Activated naive CD4-positive, alpha-beta T cell treated with anti-CD3 and anti-CD28 coated beads, Interleukin-2, amount 50 U/mL, for 16 hours (primary cell): ENCODE measurements around the gene CD4.

Experiments used
- DNase-seq: peaks from one replicate; pipeline ENCODE4 v3.0.0-alpha.2; 2020

Gene CD4

DNA sequence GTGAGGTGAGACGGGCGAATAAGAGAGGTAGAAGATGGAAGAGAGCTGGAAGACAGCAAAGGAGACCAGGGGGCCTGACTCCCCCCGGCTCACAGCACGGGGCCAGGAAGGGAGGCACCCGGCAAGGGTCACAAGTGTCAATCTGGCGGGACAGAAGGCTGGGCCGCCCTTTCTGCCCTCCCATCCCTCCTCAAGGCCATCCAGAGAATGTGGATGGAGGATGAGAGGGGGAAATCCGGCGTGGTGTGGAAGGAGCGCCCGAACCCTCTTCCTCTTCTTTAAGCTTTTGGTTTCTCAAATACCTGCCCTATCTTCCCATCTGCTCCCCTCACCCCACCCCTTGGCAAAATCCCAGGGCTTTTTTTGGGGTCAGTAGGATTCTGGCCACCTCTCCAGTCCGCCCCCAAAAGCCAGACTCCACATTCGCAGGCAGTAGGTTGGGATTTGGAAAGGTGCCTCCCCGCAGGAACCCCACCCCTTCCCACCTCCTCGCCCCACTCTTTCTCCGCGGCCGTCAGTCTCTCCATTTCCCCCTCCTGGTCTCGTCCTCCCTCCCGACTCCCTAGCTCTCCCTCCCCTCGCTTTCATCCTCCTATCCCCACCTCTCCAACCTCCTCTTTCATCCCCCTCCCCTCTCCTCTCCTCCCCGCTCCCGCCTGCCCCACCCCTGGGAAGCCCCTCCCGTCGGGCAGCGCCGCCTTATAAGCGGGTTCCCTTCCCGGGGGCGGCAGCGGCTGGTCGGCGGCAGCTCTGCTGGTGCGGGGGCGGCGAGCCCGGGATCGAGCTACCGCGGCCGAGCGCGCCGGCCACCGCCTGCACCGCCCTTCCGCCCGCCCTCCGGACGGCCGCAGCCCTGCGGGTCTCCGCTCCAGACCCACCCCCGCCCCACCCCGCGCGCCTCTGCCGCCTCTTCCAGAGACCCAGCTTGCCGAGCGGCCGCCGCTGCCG, 23.4 kb upstream of the CD4 start, which contains the start of gene PTMS:
Gene PTMS, plus strand, starts transcription at position 730 of the 948 bp plus-strand sequence. CDS start 343 bp downstream, outside the sequence.
- no peak for DNase-seq

DNA sequence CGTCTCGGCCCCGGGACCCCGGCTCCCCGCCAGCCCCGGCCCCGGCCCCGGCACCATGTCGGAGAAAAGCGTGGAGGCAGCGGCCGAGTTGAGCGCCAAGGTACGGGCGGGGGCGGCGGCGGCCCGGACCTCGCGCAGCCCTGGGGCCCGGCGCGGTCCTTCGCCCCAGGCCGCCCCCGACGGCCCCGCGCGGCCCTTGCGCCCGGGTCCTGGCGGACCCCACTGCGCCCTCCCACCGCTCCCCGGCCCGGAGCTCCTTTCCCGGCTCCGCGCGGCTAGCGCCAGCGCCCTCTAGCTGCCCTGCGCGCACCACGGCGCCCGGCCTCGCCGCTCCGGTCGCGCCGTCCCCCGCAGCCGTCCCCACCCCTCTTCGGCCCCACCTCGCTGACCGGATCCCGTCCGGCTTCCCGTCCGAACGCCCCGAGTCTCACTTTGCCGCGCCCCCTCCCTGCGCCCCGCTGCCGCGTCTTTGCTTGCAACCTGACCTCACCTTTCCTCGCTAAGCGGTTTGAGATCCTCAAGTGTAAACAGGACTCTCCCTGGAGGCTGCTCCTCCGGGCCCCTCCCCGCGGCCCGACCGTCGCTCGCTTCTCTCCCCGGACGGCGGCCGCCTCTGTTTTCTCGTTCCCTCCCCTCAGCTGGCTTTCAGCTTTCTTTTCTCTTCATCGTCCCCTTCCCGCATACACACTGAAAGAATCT, 22.5 kb upstream of the CD4 start:
- peak; percentile 56 for DNase-seq

DNA sequence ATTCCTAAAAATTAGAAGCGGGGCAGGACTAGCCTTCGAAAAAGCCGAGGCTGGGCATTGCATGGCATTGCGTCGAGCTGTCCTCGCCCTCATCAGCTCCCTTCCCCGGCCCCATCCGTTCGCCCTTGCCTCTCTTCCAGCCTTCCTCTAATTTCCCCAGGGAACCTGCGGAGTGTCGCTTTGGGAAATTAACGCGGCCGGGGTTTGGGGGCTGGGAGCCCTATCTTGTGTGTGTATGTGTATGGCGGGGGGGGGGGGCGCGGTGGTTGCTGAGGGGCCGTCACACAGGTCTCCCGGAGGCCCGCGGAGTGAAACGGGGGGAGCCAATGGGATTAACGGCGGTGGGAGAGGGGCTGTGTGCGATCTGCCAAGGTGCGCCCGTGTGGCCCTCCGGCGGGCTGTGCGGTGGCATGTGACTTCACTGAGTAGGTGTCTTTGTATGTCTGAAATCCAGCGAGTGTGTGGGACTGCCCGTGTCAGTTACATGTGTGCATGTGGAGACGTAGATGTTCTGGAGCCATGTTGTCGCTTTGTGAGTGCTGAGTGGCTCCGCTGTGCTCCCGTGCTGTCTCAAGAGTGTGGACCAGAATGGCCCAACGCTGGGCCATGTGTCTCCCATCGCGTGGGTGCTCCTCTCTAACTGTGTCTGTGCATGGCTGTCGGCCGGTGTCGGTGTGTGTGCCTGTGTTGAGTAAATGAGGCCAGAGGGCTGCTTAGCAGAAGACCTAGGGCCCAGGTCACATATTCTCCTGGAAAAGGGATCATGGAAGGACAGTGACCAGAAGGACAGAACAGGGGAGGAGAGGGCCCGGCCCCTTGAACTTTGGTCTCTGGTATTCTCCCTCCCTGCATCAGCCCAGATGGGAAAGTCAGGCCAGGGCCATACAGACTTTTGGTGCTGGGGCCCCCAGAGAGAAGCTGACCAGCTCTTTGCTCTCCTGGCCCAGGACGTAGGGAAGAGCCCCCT, 21.7 kb upstream of the CD4 start:
- no peak for DNase-seq

DNA sequence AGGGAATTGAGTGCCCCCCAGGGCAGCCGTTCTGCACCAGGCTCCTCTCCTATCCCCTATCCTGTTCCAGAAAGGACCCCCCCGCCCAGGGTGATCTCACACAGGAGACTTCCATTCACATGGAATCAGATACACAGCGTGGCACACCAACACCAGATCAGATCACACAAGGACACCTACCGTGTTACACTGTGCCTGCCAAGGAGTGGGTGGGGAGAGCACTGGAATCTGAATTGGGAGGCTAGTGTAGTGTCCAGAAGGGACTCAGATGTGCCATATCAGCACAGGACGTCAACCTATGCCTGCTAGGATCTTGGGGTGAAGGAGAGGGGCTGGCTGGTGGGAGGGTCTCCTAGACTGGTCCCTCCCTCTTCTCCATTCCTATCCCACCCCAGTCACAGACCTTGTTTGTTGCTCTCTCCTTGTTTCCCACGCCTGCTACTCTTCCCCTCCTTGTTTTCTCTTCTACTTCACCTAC, 20.9 kb upstream of the CD4 start:
- no peak for DNase-seq

DNA sequence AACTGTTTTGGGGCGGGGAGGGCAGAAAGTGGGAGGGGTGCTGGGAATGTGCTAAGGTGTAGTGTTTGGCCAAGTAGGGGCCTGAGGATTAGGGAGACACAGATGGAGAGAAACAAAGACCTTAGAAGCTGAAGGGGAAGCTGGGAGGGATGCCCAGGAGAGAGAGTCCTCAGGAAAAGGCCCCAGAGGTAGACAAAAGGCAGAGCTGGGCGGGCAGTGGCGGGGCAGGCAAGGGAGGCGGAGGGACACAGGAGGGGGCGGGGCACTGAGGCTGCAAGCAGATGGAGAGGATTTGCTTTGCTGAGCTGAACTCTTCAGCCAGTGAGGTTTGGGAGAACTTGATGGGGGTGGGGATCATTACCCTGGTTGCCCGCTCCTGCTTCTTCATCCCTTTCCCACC, 20.3 kb upstream of the CD4 start:
- DNase-seq, result no peak

DNA sequence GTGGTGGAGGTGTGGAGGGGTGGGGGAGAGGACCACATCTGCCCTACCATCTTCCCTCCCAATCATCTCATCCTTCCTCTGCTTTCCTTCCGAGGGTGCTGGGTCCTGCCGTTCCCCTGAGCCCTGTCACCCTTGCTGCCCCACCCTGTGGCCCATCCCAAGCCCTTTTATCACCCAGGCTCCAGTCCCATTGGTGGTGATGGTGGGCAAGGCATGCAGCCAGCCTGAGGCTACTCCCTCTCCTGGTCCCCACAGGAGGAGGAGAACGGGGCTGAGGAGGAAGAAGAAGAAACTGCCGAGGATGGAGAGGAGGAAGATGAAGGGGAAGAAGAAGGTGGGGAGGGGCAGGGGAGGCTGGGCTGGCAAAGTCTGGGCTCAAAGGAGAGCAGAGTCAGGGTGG, 19.7 kb upstream of the CD4 start:
- no peak for DNase-seq

DNA sequence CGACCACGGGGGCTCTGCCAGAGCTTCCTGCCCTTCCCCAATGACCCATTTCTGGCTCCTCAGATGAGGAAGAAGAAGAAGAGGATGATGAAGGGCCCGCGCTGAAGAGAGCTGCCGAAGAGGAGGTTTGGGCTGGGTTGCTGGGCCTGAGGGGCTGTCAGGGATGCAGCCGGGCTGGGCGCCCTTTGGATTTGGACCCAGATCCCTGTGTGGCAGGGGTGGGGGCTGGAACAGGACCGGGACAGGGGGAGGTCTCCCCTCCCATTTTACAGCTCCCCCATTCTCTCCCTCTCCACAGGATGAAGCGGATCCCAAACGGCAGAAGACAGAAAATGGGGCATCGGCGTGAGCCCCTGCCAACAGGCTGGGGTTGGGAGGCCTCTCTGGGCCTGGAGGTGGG, 19.2 kb upstream of the CD4 start:
- no peak for DNase-seq

DNA sequence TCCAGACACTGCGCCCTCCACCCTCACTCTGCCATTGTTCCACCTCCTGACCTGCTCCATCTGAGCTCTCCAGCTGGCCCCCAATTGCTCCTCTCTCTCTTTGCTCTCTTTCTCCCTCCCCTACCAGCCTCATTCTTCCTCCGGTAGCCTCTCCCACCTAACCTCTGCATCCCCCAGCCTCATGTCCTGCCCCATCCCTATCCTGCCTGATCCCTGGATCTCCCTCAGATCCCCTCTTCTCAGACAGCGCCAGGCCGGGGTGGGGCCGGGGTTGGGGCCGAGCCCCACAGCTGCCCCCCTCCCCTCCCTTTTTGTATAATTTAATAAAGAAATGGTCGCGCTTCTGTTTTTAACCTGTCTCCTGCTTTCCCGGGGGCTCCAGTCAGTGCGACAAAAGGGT, 18.7 kb upstream of the CD4 start:
- no peak for DNase-seq

DNA sequence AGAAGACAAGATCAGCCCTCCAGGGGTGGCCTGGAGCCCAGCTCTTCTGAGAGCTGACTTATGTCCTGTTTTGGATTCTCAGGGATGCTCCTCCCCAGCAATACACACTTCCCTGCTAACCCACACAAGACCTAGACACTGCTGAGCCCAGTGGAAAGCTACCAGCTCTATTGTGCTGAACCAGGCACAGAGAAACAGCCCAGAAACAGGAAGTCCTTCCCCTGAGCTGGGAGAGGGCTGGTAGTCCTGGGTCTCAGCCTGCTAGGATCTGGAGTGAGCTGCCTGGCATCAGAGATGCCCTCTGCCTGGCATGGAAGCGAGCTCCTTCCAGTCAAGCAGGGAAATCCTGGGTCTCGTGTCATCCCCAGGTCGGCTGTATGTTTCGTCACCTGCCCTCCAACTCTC, 18.2 kb upstream of the CD4 start:
- no peak for DNase-seq

DNA sequence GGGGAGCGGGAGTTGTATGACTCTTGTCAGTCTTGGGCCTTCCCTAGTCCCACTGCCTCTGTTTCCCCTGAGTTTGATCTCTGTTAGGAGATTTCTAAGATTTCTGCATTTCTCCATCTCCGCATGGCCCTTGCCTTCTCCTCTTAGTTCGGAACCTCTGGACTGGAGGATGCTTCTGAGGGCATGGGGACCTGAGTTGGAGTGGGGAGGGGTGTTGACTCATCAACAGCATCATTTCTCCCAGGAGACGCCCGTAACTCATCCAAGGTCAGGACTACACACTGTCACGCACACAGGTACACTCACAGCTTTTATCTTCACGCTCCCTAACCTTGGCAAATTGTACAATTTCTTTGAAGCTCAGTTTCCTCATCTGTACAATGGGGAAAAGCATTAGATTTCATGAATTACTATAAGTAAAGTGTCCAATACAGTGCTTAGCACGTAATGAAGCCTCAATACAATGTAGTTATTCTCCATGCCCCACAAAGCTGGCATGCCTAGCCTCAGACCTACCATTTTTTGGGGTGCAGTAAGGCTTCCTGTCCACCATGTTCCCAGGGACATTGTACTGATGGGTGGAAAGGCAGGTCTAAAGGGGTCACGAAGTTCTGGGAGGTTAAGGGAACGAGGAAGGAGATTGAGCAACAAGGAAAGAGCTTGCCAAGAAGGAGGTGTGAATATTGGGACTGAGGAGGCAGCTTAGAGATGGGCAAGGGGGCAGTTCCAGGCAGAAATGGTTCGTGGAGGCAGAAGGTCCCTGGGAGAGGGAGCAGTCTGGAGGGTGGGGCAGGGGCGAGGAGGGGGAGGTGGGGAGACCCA, 17.6 kb upstream of the CD4 start:
- DNase-seq, result no peak

DNA sequence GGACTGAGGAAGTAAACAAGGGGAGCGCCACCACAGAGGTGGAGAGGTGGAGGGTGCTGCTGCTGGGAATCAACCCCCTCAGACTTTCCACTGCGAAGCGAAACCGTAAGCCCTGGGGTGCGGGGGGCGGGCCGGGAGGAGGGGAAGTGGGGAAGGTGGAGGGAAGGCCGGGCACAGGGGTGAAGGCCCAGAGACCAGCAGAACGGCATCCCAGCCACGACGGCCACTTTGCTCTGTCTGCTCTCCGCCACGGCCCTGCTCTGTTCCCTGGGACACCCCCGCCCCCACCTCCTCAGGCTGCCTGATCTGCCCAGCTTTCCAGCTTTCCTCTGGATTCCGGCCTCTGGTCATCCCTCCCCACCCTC, 17.0 kb upstream of the CD4 start, which contains the start of gene LAG3:
Gene LAG3, plus strand, starts transcription at position 190 of the 365 bp plus-strand sequence. CDS start 333 bp downstream, outside the sequence.
- DNase-seq, result peak; percentile 61

DNA sequence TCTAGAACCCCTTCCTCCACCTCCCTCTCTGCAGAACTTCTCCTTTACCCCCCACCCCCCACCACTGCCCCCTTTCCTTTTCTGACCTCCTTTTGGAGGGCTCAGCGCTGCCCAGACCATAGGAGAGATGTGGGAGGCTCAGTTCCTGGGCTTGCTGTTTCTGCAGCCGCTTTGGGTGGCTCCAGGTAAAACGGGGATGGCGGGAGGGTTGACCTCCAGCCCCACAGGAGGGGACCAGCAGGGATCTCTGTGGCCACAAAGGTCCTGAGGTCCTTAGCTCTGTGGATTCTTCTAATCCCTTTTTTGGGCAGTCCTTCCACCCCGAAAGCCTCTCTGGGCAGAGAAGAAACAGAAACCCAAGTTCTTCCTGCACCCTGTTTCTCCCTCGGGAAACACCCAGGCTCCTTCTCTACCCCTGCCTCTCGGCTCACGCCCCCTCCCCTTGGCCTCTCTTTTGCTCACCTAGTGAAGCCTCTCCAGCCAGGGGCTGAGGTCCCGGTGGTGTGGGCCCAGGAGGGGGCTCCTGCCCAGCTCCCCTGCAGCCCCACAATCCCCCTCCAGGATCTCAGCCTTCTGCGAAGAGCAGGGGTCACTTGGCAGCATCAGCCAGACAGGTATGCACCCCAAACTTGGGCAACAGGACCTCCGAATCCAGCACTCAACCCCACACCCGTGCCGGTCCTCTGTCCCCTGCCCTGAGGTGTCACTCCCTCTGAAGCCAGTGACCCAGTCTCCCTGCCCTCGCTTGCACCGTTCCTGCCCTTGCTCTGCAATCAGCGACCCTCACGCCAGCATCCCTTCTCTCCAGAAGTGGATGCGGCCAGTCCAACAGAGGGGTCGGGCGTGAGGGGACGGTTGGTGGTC, 16.4 kb upstream of the CD4 start:
- DNase-seq, result no peak

DNA sequence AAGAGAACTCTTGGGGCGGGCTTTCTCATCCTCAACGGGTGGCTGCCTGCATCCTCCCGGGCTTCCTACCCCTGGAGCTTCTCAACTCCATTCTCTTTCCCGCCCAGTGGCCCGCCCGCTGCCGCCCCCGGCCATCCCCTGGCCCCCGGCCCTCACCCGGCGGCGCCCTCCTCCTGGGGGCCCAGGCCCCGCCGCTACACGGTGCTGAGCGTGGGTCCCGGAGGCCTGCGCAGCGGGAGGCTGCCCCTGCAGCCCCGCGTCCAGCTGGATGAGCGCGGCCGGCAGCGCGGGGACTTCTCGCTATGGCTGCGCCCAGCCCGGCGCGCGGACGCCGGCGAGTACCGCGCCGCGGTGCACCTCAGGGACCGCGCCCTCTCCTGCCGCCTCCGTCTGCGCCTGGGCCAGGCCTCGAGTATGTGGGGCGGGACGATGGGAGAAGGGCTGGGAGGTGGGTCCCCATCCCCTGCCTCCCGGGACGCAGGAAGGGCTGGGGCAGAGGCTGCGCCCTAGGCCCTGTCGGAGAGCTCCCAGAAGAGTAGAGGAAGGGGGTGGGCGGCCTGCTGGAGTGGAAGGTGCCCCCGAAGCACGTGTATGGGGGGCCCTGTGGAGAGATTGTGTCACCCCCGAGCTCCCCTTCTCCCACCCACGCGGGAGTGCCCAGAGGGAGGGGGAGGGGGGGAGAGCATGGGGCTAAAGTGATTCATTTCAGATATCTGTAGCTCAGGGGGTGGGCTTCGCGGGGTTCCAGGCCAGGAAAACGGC, 15.6 kb upstream of the CD4 start:
- DNase-seq, result peak; percentile 51

DNA sequence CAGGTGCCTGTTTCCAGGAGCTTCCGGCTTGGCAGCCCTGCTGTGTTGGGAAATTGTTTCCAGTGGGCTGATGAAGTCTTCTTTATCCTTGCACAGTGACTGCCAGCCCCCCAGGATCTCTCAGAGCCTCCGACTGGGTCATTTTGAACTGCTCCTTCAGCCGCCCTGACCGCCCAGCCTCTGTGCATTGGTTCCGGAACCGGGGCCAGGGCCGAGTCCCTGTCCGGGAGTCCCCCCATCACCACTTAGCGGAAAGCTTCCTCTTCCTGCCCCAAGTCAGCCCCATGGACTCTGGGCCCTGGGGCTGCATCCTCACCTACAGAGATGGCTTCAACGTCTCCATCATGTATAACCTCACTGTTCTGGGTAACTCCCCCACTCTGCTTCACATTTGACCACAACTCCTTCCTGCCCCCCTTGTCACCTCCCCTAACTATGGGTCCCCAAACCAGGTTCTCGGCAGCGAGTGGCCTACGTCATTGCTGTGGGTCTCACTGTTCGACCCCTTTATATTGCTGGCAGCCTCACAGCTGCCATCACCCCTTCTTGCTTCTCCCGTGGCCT, 14.7 kb upstream of the CD4 start:
- DNase-seq, result no peak

DNA sequence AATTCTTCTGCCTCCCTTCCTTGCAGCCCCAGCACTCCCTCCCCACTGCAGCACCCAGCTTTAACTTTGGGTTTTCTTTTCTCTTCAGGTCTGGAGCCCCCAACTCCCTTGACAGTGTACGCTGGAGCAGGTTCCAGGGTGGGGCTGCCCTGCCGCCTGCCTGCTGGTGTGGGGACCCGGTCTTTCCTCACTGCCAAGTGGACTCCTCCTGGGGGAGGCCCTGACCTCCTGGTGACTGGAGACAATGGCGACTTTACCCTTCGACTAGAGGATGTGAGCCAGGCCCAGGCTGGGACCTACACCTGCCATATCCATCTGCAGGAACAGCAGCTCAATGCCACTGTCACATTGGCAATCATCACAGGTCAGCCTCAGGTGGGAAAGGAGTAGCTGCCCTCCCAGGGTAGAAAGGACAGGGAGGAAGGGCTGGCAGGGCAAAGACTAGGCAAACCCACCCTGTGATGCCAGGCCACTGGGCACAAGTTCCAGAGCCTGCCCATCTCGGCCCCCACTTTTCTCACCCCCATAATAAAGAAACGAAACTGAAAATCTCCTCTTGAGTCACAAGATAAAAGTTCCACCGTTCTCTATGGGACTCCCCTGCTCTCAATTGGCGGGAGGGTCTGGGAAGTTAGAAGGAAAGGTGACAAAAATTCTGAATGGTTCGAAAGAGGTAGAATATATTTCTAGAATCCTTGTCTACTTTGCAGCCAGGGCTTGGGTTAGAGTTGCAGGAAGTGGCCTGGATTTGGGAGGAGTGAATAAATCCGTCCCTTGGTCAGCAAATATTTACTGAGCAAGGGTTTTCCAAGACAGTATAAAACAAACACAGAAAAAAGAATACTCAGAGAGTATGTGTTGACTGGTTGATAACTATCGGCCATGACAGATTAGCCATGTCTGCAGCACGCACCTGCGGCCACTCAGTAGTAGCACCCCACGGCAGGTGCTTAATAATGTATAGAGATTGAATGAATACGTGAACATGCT, 13.8 kb upstream of the CD4 start:
- DNase-seq, result no peak

DNA sequence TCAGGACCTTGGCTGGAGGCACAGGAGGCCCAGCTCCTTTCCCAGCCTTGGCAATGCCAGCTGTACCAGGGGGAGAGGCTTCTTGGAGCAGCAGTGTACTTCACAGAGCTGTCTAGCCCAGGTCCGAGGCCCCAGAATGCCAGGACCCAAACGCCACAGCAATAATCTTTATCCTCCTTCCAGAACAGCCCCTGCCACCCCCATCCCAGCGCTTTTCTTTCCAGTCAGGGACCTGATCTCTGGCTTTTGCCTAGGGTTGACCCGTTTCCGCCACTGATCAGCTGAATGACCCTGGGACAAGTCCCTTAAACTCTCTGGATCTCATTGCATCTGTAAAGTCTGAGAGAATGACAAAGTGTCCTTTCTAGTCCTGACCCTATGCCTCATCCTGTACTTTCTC, 11.9 kb upstream of the CD4 start:
- DNase-seq, result no peak

DNA sequence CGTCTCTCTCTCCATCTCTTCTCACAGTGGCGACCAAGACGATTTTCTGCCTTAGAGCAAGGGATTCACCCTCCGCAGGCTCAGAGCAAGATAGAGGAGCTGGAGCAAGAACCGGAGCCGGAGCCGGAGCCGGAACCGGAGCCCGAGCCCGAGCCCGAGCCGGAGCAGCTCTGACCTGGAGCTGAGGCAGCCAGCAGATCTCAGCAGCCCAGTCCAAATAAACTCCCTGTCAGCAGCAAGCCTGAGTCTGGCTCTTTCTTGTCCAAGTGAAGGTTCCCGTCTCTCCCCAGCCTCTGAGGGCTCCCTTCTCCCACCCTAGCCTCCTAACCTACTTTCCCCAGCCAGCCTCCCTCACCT, 11.1 kb upstream of the CD4 start:
- no peak for DNase-seq
